Transverse colon (tissue), 4 donors: Measurements from ENCODE around the gene CRISPLD2. TPM values are rescaled to one million over a fixed set of nuclear protein-coding genes. Genes with fewer than 3 reads are reported as not detected.

Source experiments
- DNase-seq: peaks from one replicate; pipeline ENCODE4 v3.0.0-alpha.2; 2019
- H3K27ac ChIP-seq, 4 donors: fragments of 200-600 bp; sonication (generic); 2 replicates each; pipeline ENCODE4 v1.5.1; 2016 to 2018; ENCODE audit warnings: inconsistent platforms in 4 of 4
- H3K27me3 ChIP-seq: fragments of 200-600 bp; sonication (generic); 2 replicates; pipeline ENCODE4 v1.5.1; 2017; ENCODE audit warnings: inconsistent platforms
- H3K36me3 ChIP-seq, 4 donors: fragments of 200-600 bp; sonication (generic); 2 replicates each; pipeline ENCODE4 v1.5.1; 2017 to 2019; ENCODE audit warnings: inconsistent platforms in 4 of 4
- H3K4me1 ChIP-seq, 4 donors: fragments of 200-600 bp; sonication (generic); 2 replicates each; pipeline ENCODE4 v1.5.1; 2017 to 2020; ENCODE audit warnings: inconsistent platforms in 4 of 4
- H3K4me3 ChIP-seq, 4 donors: fragments of 200-600 bp; sonication (generic); 1 replicate in 1 of 4; 2 replicates in 3 of 4; pipeline versions ENCODE4 v1.5.1 to v1.6.1; 2017 to 2019; ENCODE audit warnings: inconsistent platforms in 4 of 4
- H3K9me3 ChIP-seq, 2 donors: fragments of 200-600 bp; sonication (generic); 2 replicates each; pipeline ENCODE4 v1.5.1; 2017 to 2019; ENCODE audit warnings: inconsistent platforms in 2 of 2
- CTCF ChIP-seq, 5 experiments: fragments of 200-600 bp in 3 of 5; fragments of 450-650 bp in 2 of 5; sonication (generic) in 3 of 5; IDR thresholded peaks; 1 replicate in 2 of 5; 2 replicates in 3 of 5; pipeline ENCODE4 v1.5.1; 2016 to 2017; ENCODE audit warnings: antibody characterized with exemption in 5 of 5, inconsistent platforms in 3 of 5, mild to moderate bottlenecking in 2 of 5, moderate library complexity in 1 of 5
- EP300 ChIP-seq: sonication (generic); formaldehyde crosslinking; IDR thresholded peaks from one replicate; pipeline ENCODE4 v1.6.1; 2017; ENCODE audit warnings: antibody characterized with exemption, low read depth
- POLR2A ChIP-seq: fragments of 450-650 bp; IDR thresholded peaks from one replicate; pipeline ENCODE4 v1.6.1; 2016; ENCODE audit warnings: antibody characterized with exemption, mild to moderate bottlenecking, moderate library complexity
- POLR2AphosphoS5 ChIP-seq, 3 donors: sonication (generic); formaldehyde crosslinking; IDR thresholded peaks; one replicate each; pipeline ENCODE4 v1.6.1; 2016; ENCODE audit warnings: antibody characterized with exemption in 3 of 3
- WGBS, 2 donors: methylation state at CpG; one replicate each; pipeline ENCODE4 v1.1.5; 2018; ENCODE audit warnings: low coverage in 1 of 2; 5-methylcytosine and 5-hydroxymethylcytosine counted together
- in situ Hi-C, 4 donors: fragments of 200-750 bp; cut with MboI; loops; one replicate each; pipeline versions ENCODE4 v1.15.0 to v1.15.1; 2017; ENCODE audit warnings: low sequenced_read_pairs in 3 of 4, low pct_ligation_motif_present in 1 of 4, low pct_unique_long_range_greater_than_20kb in 1 of 4
- intact Hi-C: fragments of 100-400 bp; cut with DNase I; formaldehyde crosslinking; loops from one replicate; pipeline ENCODE4 v1.15.1; 2023; ENCODE audit warnings: low total_unique reads
- total RNA-seq, 4 donors: library from RNA; depleted of rRNA; stranded (reverse); fragments of >200 nt; gene quantifications; one replicate each; pipeline ENCODE4 v1.1.0, GENCODE V29; 2016

The CRISPLD2 gene
- total RNA-seq, 4 donors from 2014 or later: 53.4 to 326 (median 71.0) TPM

- no peaks in the 10 kb centered on the region for H3K9me3 ChIP-seq
- H3K27me3 ChIP-seq: no peaks in the 10 kb centered on the region
- no peak overlapping the region for H3K4me3 ChIP-seq
- TF ChIP-seq POLR2AphosphoS5 (IDR thresholded peaks at IDR 0.05) (no peak), CTCF (IDR thresholded peaks at IDR 0.05) (no peak), POLR2A (no peak), EP300 (no peak)
- H3K27ac ChIP-seq: peak overlapping the region in 3 of 4 donors; percentile 13 to 47 (median 17)
- H3K36me3 ChIP-seq: peaks cover 0 to 5% (median 0%) of the 10 kb centered on the region in 4 donors
- DNase-seq: no peak
- intact Hi-C loops: no loop called here
- in situ Hi-C loops: no loop called here
- 77 to 80% methylated on average over 12 to 15 of the region's 15 CpGs for WGBS, 2 donors
- H3K4me1 ChIP-seq: no peaks in the 10 kb centered on the region
Measured at GRCh38 chr16:84897911-84898377, 78.2 kb downstream of the CRISPLD2 start.

GRCh38 chr16:84898447-84898846, 78.7 kb downstream of the CRISPLD2 start:
- Histone ChIP-seq H3K4me1 (no peaks in the 10 kb centered on the region), H3K9me3 (no peaks in the 10 kb centered on the region), H3K27ac (peak overlapping the region; percentile 4 to 47 (median 11)), H3K36me3 (peaks cover 0 to 4% (median 0%) of the 10 kb centered on the region in 4 donors), H3K4me3 (no peak overlapping the region), H3K27me3 (no peaks in the 10 kb centered on the region)
- no peak for TF ChIP-seq POLR2A
- no peak for TF ChIP-seq CTCF (IDR thresholded peaks at IDR 0.05)
- TF ChIP-seq POLR2AphosphoS5 (IDR thresholded peaks at IDR 0.05): no peak
- TF ChIP-seq EP300: no peak
- 82 to 100% methylated on average over 1 to 2 of the region's 2 CpGs for WGBS, 2 donors
- in situ Hi-C loops (no loop called here), intact Hi-C loops (no loop called here)
- no peak for DNase-seq

GRCh38 chr16:84899414-84899813, 79.6 kb downstream of the CRISPLD2 start:
- Histone ChIP-seq H3K9me3 (no peaks in the 10 kb centered on the region), H3K4me3 (no peak overlapping the region), H3K27me3 (no peaks in the 10 kb centered on the region), H3K36me3 (no peaks in the 10 kb centered on the region), H3K27ac (no peak overlapping the region), H3K4me1 (no peaks in the 10 kb centered on the region)
- WGBS, 2 donors: 89% methylated on average over 8 of the region's 8 CpGs; no CpG with 5 or more reads in 1 of the 2 donors
- in situ Hi-C loops (no loop called here), intact Hi-C loops (no loop called here)
- TF ChIP-seq POLR2AphosphoS5 (IDR thresholded peaks at IDR 0.05) (no peak), POLR2A (no peak), EP300 (no peak), CTCF (IDR thresholded peaks at IDR 0.05) (no peak)
- DNase-seq: no peak

GRCh38 chr16:84905965-84906460, 86.2 kb downstream of the CRISPLD2 start:
- 89 to 92% methylated on average over 6 to 9 of the region's 9 CpGs for WGBS, 2 donors
- Histone ChIP-seq H3K36me3 (no peaks in the 10 kb centered on the region), H3K27me3 (no peaks in the 10 kb centered on the region), H3K27ac (no peak overlapping the region), H3K4me3 (no peak overlapping the region), H3K4me1 (peaks cover 0 to 13% (median 12%) of the 10 kb centered on the region in 4 donors), H3K9me3 (no peaks in the 10 kb centered on the region)
- TF ChIP-seq POLR2A (no peak), CTCF (IDR thresholded peaks at IDR 0.05) (no peak), POLR2AphosphoS5 (IDR thresholded peaks at IDR 0.05) (no peak), EP300 (no peak)
- in situ Hi-C loops (no loop called here), intact Hi-C loops (no loop called here)
- no peak for DNase-seq
